Panc1 (cell line): Measurements from ENCODE around the gene CCDC124. TPM values are rescaled to one million over a fixed set of nuclear protein-coding genes. Genes with fewer than 3 reads are reported as not detected.

ENCODE experiments used
- ATAC-seq: fragments of 200-7000 bp; cut with Tn5 transposase; 2 replicates; pipeline ENCODE4 v1.9.1; 2020; ENCODE audit warnings: mild to moderate bottlenecking, moderate library complexity
- BruUV-seq: library from RNA; stranded (reverse); fragments of 400-500 nt; replicated peaks from 2 replicates; lab custom pipeline; 2021; lab: Mats Ljungman, UMichigan
- CTCF ChIA-PET: fragments of 300-600 bp; sonication (Branson Sonifier 250); formaldehyde crosslinking; loops from one replicate; lab custom pipeline; 2022; ENCODE audit warnings: antibody characterized with exemption; lab: Charles Lee
- POLR2A ChIA-PET: fragments of 300-600 bp; sonication (Branson Sonifier 250); formaldehyde crosslinking; loops from one replicate; lab custom pipeline; 2022; ENCODE audit warnings: antibody characterized with exemption; lab: Charles Lee
- DNase-seq: peaks from one replicate; pipeline ENCODE4 v3.0.0-alpha.2; 2010; ENCODE audit warnings: low read depth, low spot score
- H3K27ac ChIP-seq: 2 replicates; pipeline ENCODE4 v1.5.1; 2011; ENCODE audit warnings: mild to moderate bottlenecking, low read length, inconsistent platforms
- H3K27me3 ChIP-seq: fragments of 200-500 bp; sonication (Bioruptor generic); 2 replicates; pipeline ENCODE4 v1.6.0; 2014; ENCODE audit warnings: low read length, inconsistent platforms; ENCODE audit not compliant: control insufficient read depth, insufficient read depth
- H3K36me3 ChIP-seq: fragments of 200-500 bp; sonication (Bioruptor generic); 2 replicates; pipeline ENCODE4 v1.5.1; 2014; ENCODE audit warnings: inconsistent platforms, mild to moderate bottlenecking, low read length, moderate library complexity; ENCODE audit not compliant: control insufficient read depth, insufficient read depth
- H3K4me1 ChIP-seq: 2 replicates; pipeline ENCODE4 v1.5.1; 2011; ENCODE audit warnings: inconsistent platforms, mild to moderate bottlenecking, low read length, moderate library complexity; ENCODE audit not compliant: control insufficient read depth, insufficient read depth
- H3K4me3 ChIP-seq, 2 experiments: 2 replicates each; pipeline ENCODE4 v1.5.1; 2011 to 2012; ENCODE audit warnings: low read depth in 2 of 2, low read length in 2 of 2, mild to moderate bottlenecking in 2 of 2, inconsistent platforms in 1 of 2, moderate library complexity in 1 of 2
- H3K9me3 ChIP-seq: fragments of 200-500 bp; sonication (Bioruptor generic); 2 replicates; pipeline ENCODE4 v1.5.1; 2014; ENCODE audit warnings: low read depth, mild to moderate bottlenecking, inconsistent platforms, low read length, moderate library complexity; ENCODE audit not compliant: control insufficient read depth, insufficient read depth
- POLR2AphosphoS5 ChIP-seq: IDR thresholded peaks from 2 replicates; pipeline ENCODE4 v1.6.1; 2012; ENCODE audit warnings: mild to moderate bottlenecking, low read depth, low read length, moderate library complexity
- REST ChIP-seq, 2 experiments: IDR thresholded peaks; 2 replicates each; pipeline ENCODE4 v1.6.1; 2011 to 2012; ENCODE audit warnings: low read depth in 2 of 2, control low read depth in 1 of 2, low read length in 1 of 2, mild to moderate bottlenecking in 1 of 2, moderate library complexity in 1 of 2; ENCODE audit not compliant: insufficient read depth in 1 of 2
- SIN3A ChIP-seq: IDR thresholded peaks from 2 replicates; pipeline ENCODE4 v1.6.1; 2012; ENCODE audit warnings: low read depth, mild to moderate bottlenecking, low read length, moderate library complexity, borderline replicate concordance; ENCODE audit not compliant: insufficient read depth
- TCF7L2 ChIP-seq: IDR thresholded peaks from 2 replicates; pipeline ENCODE4 v1.6.1; 2011; ENCODE audit warnings: mild to moderate bottlenecking, low read depth, low read length, inconsistent platforms
- in situ Hi-C: cut with HindIII; loops from 2 replicates; pipeline ENCODE4 v1.10.0; 2016; ENCODE audit warnings: low sequenced_read_pairs, low pct_unique_long_range_greater_than_20kb
- intact Hi-C: fragments of 100-400 bp; cut with micrococcal nuclease; formaldehyde crosslinking; loops from one replicate; pipeline ENCODE4 v1.10.0; 2022; ENCODE audit not compliant: unreplicated experiment
- total RNA-seq: library from RNA; stranded (reverse); gene quantifications from one replicate; pipeline ENCODE4 v1.2.1, GENCODE V29; 2021; ENCODE audit not compliant: unreplicated experiment
- TF ChIP-seq, protein P1 (sequence below): fragments of 450-650 bp; IDR thresholded peaks from 2 replicates; pipeline ENCODE4 v1.5.1; 2017; ENCODE audit warnings: mild to moderate bottlenecking

CCDC124 gene
- total RNA-seq, 1 experiment from 2014 or later, result 110 TPM

DNA sequence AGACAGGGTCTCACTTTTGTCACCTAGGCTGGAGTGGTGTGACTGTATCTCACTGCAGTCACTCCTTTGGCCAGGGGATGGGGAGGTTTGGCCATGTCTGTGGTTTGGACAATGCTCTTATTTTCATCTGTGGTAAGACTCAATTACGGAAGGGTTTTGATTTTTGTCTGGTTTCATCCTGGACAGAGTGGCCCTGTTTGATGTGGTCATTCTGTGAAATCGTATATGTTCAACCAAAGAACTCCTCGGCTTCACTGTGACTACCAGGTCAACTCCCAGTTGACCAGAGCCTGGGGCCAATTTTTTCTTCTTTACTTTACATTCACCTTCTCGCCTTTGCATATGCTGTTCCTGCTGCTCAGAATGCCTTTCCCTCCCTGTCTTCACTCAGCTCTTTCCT is 6.8 kb upstream of the CCDC124 start:
- ChIA-PET CTCF (interaction anchor here (0.7 kb wide), 1 partner anchor 58 kb away, joined by 3 read pairs; no protein-coding TSS in a partner anchor), POLR2A (no interaction called here)
- no peak overlapping the region for H3K27ac ChIP-seq
- no peaks in the 10 kb centered on the region for H3K27me3 ChIP-seq
- no peaks in the 10 kb centered on the region for H3K4me1 ChIP-seq
- H3K9me3 ChIP-seq, result no peaks in the 10 kb centered on the region
- in situ Hi-C loops, result no loop called here
- no peak overlapping the region for H3K4me3 ChIP-seq
- BruUV-seq, result no TSS peak
- intact Hi-C loops, result no loop called here
- no peak for DNase-seq
- TF ChIP-seq, protein P1, sequence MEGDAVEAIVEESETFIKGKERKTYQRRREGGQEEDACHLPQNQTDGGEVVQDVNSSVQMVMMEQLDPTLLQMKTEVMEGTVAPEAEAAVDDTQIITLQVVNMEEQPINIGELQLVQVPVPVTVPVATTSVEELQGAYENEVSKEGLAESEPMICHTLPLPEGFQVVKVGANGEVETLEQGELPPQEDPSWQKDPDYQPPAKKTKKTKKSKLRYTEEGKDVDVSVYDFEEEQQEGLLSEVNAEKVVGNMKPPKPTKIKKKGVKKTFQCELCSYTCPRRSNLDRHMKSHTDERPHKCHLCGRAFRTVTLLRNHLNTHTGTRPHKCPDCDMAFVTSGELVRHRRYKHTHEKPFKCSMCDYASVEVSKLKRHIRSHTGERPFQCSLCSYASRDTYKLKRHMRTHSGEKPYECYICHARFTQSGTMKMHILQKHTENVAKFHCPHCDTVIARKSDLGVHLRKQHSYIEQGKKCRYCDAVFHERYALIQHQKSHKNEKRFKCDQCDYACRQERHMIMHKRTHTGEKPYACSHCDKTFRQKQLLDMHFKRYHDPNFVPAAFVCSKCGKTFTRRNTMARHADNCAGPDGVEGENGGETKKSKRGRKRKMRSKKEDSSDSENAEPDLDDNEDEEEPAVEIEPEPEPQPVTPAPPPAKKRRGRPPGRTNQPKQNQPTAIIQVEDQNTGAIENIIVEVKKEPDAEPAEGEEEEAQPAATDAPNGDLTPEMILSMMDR, result no peak
- TF ChIP-seq SIN3A (no peak), POLR2AphosphoS5 (no peak), TCF7L2 (no peak), REST (IDR thresholded peaks at IDR 0.05; ENCODE audit: insufficient read depth in 1 of 2, low read depth in 2 of 2, low read length in 1 of 2) (no peak)
- H3K36me3 ChIP-seq, result no peaks in the 10 kb centered on the region
- no peak for ATAC-seq

DNA sequence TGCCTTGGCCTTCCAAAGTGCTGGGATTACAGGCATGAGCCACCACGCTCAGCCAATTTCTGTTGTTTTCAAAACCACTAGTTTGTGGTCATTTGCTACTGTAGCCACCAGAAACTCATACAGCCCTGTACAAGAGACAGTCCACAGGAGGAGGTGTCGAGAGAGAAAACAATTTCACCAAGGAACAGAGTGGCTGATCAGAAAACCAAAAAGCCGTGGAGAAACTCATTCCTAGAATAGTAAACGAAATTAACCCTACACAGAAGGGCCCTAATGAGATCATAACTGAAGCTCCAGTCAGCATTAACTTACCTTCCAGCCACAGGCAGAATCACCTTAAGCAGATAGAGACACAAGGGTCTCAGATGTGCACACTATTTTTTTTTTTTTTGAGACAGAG is 3.8 kb upstream of the CCDC124 start:
- BruUV-seq, result no TSS peak
- Histone ChIP-seq H3K27me3 (no peaks in the 10 kb centered on the region), H3K36me3 (peaks cover 4% of the 10 kb centered on the region; the same call in 1 of the 2 replicates), H3K9me3 (no peaks in the 10 kb centered on the region), H3K4me3 (no peak overlapping the region), H3K4me1 (peaks cover 11% of the 10 kb centered on the region; the same call in 1 of the 2 replicates), H3K27ac (no peak overlapping the region)
- DNase-seq, result no peak
- intact Hi-C loops, result no loop called here
- POLR2A ChIA-PET, result no interaction called here
- CTCF ChIA-PET, result no interaction called here
- in situ Hi-C loops, result no loop called here
- ATAC-seq, result no peak
- no peak for TF ChIP-seq POLR2AphosphoS5
- TF ChIP-seq REST (IDR thresholded peaks at IDR 0.05; ENCODE audit: insufficient read depth in 1 of 2, low read depth in 2 of 2, low read length in 1 of 2), result no peak
- TF ChIP-seq, protein P1, result no peak
- no peak for TF ChIP-seq SIN3A
